GM11168 (cell line): Measurements from ENCODE around the gene CIB4.

ENCODE experiments used
- in situ Hi-C: fragments of 300-500 bp; cut with MboI; formaldehyde crosslinking; loops from one replicate; pipeline ENCODE4 v1.12.0; 2022; ENCODE audit warnings: low sequenced_read_pairs; ENCODE audit not compliant: unreplicated experiment

The CIB4 gene

GRCh38 chr2:26590980-26591618, 50.1 kb downstream of the CIB4 start:
- in situ Hi-C loops = no loop called here

GRCh38 chr2:26590508-26590907, 50.7 kb downstream of the CIB4 start:
- in situ Hi-C loops = no loop called here

- in situ Hi-C loops = no loop called here
Observed at GRCh38 chr2:26588576-26588975, 52.6 kb downstream of the CIB4 start.

- in situ Hi-C loops = no loop called here
Observed at GRCh38 chr2:26587994-26588393, 53.2 kb downstream of the CIB4 start.

GRCh38 chr2:26585966-26586365, 55.2 kb downstream of the CIB4 start:
- in situ Hi-C loops = no loop called here

- in situ Hi-C loops = no loop called here
Observed at GRCh38 chr2:26585100-26585499, 56.1 kb downstream of the CIB4 start.

- in situ Hi-C loops = loop anchor here (5.0 kb wide), 1 partner anchor 82 kb away; no protein-coding TSS in a partner anchor
Observed at GRCh38 chr2:26584656-26585055, 56.5 kb downstream of the CIB4 start.

- in situ Hi-C loops = loop anchor here (5.0 kb wide), 1 partner anchor 82 kb away; no protein-coding TSS in a partner anchor
Observed at GRCh38 chr2:26584191-26584590, 57.0 kb downstream of the CIB4 start.

- in situ Hi-C loops = loop anchor here (5.0 kb wide), 1 partner anchor 81 kb away; no protein-coding TSS in a partner anchor
Observed at GRCh38 chr2:26583381-26583911, 57.7 kb downstream of the CIB4 start.

- in situ Hi-C loops = loop anchor here (5.0 kb wide), 1 partner anchor 81 kb away; no protein-coding TSS in a partner anchor
Observed at GRCh38 chr2:26582890-26583289, 58.3 kb downstream of the CIB4 start.

- in situ Hi-C loops = loop anchor here (5.0 kb wide), 1 partner anchor 80 kb away; no protein-coding TSS in a partner anchor
Observed at GRCh38 chr2:26581991-26582842, 58.9 kb downstream of the CIB4 start.

GRCh38 chr2:26581266-26581990, 59.7 kb downstream of the CIB4 start:
- in situ Hi-C loops = loop anchor here (5.0 kb wide), 1 partner anchor 79 kb away; no protein-coding TSS in a partner anchor

- in situ Hi-C loops = loop anchor here (5.0 kb wide), 1 partner anchor 78 kb away; no protein-coding TSS in a partner anchor
Observed at GRCh38 chr2:26580751-26581150, 60.4 kb downstream of the CIB4 start.

GRCh38 chr2:26580151-26580550, 61.0 kb downstream of the CIB4 start:
- in situ Hi-C loops = loop anchor here (5.0 kb wide), 1 partner anchor 78 kb away; no protein-coding TSS in a partner anchor

- in situ Hi-C loops = loop anchor here (5.0 kb wide), 1 partner anchor 77 kb away; no protein-coding TSS in a partner anchor
Observed at GRCh38 chr2:26579723-26580040, 61.5 kb downstream of the CIB4 start.

GRCh38 chr2:26579025-26579722, 62.0 kb downstream of the CIB4 start:
- in situ Hi-C loops = no loop called here

GRCh38 chr2:26578581-26578980, 62.6 kb downstream of the CIB4 start:
- in situ Hi-C loops = no loop called here

- in situ Hi-C loops = no loop called here
Observed at GRCh38 chr2:26578113-26578458, 63.1 kb downstream of the CIB4 start.

GRCh38 chr2:26577442-26578112, 63.6 kb downstream of the CIB4 start:
- in situ Hi-C loops = no loop called here
